BLaER1 (cell line): ENCODE measurements around the gene PLA2G4C.
A peak's percentile ranks its signal among the peaks of the same experiment; 100 is the strongest.

Source experiments
- H3K27ac ChIP-seq: shearing (Covaris generic); formaldehyde crosslinking; 2 replicates; pipeline ENCODE4 v1.8.1; 2022
- H3K27me3 ChIP-seq: shearing (Covaris generic); formaldehyde crosslinking; 2 replicates; pipeline ENCODE4 v1.8.1; 2022
- H3K36me3 ChIP-seq: shearing (Covaris generic); formaldehyde crosslinking; 2 replicates; pipeline ENCODE4 v1.8.1; 2022
- H3K4me1 ChIP-seq: shearing (Covaris generic); formaldehyde crosslinking; 2 replicates; pipeline ENCODE4 v1.8.1; 2022
- H3K4me2 ChIP-seq: shearing (Covaris generic); formaldehyde crosslinking; 2 replicates; pipeline ENCODE4 v1.8.1; 2022
- H3K4me3 ChIP-seq: shearing (Covaris generic); formaldehyde crosslinking; 2 replicates; pipeline ENCODE4 v1.8.1; 2022
- H3K9ac ChIP-seq: shearing (Covaris generic); formaldehyde crosslinking; 2 replicates; pipeline ENCODE4 v1.8.1; 2022
- H3K9me3 ChIP-seq: shearing (Covaris generic); formaldehyde crosslinking; 2 replicates; pipeline ENCODE4 v1.8.1; 2022
- H4K20me1 ChIP-seq: shearing (Covaris generic); formaldehyde crosslinking; 2 replicates; pipeline ENCODE4 v1.8.1; 2022
- Cebpa-rat ChIP-seq: shearing (Covaris generic); IDR thresholded peaks from 2 replicates; pipeline ENCODE4 v1.8.1; 2022

Gene PLA2G4C

GRCh38 chr19:48136547-48136946 is 25.9 kb upstream of the PLA2G4C start:
- no peaks in the 10 kb centered on the region for H3K27me3 ChIP-seq
- H3K36me3 ChIP-seq: peaks cover 97% of the 10 kb centered on the region
- H3K4me1 ChIP-seq: no peaks in the 10 kb centered on the region
- H3K4me2 ChIP-seq: no peak overlapping the region
- no peaks in the 10 kb centered on the region for H4K20me1 ChIP-seq
- TF ChIP-seq Cebpa-rat: no peak
- H3K27ac ChIP-seq: no peak overlapping the region
- H3K4me3 ChIP-seq: no peak overlapping the region
- no peaks in the 10 kb centered on the region for H3K9me3 ChIP-seq
- H3K9ac ChIP-seq: no peak overlapping the region

- TF ChIP-seq Cebpa-rat: no peak
- Histone ChIP-seq H3K4me2 (no peak overlapping the region), H3K27ac (no peak overlapping the region), H3K9me3 (no peaks in the 10 kb centered on the region), H3K4me1 (no peaks in the 10 kb centered on the region), H3K4me3 (no peak overlapping the region), H3K36me3 (peaks cover 97% of the 10 kb centered on the region), H3K27me3 (no peaks in the 10 kb centered on the region), H3K9ac (no peak overlapping the region), H4K20me1 (no peaks in the 10 kb centered on the region)
These were observed 24.8 kb upstream of the PLA2G4C start for GRCh38 chr19:48135411-48135810.

- no peak overlapping the region for H3K9ac ChIP-seq
- no peak overlapping the region for H3K4me3 ChIP-seq
- TF ChIP-seq Cebpa-rat: no peak
- no peaks in the 10 kb centered on the region for H4K20me1 ChIP-seq
- no peaks in the 10 kb centered on the region for H3K27me3 ChIP-seq
- peaks cover 98% of the 10 kb centered on the region for H3K36me3 ChIP-seq
- H3K27ac ChIP-seq: no peak overlapping the region
- H3K4me1 ChIP-seq: no peaks in the 10 kb centered on the region
- H3K9me3 ChIP-seq: no peaks in the 10 kb centered on the region
- no peak overlapping the region for H3K4me2 ChIP-seq
These were observed 22.5 kb upstream of the PLA2G4C start for GRCh38 chr19:48133094-48133493.

DNA sequence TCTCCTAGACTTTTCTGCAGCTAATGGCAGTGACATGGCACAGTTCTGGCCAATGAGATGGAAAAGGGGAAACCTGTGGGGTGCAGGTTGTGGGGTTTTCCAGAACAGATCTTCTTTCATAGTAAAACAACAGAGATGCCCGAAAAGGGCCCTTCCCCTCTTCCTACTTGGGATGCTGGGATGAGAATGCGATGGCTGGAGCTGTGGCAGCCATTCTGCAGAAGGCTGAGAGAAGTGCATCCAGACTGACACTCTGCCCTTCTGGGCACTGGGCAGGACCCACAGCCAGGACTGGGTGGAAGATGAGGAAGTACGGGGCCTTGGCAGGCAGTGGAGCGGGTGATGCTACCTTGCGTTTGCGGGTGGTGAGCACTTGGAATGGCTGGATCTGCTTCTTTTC is 16.9 kb upstream of the PLA2G4C start:
- Histone ChIP-seq H3K9me3 (no peaks in the 10 kb centered on the region), H3K27ac (no peak overlapping the region), H3K4me2 (no peak overlapping the region), H3K4me1 (peaks cover 4% of the 10 kb centered on the region; the same call in 1 of the 2 replicates), H3K9ac (no peak overlapping the region), H4K20me1 (no peaks in the 10 kb centered on the region), H3K27me3 (no peaks in the 10 kb centered on the region), H3K4me3 (no peak overlapping the region), H3K36me3 (peaks cover 98% of the 10 kb centered on the region)
- no peak for TF ChIP-seq Cebpa-rat

- peaks cover 20% of the 10 kb centered on the region for H3K4me1 ChIP-seq
- no peaks in the 10 kb centered on the region for H4K20me1 ChIP-seq
- no peaks in the 10 kb centered on the region for H3K9me3 ChIP-seq
- no peak for TF ChIP-seq Cebpa-rat
- H3K27me3 ChIP-seq: no peaks in the 10 kb centered on the region
- no peak overlapping the region for H3K4me2 ChIP-seq
- H3K36me3 ChIP-seq: peaks cover 97% of the 10 kb centered on the region
- H3K27ac ChIP-seq: no peak overlapping the region
- H3K9ac ChIP-seq: no peak overlapping the region
- H3K4me3 ChIP-seq: no peak overlapping the region
These were observed 13.5 kb upstream of the PLA2G4C start for GRCh38 chr19:48123907-48124651.

DNA sequence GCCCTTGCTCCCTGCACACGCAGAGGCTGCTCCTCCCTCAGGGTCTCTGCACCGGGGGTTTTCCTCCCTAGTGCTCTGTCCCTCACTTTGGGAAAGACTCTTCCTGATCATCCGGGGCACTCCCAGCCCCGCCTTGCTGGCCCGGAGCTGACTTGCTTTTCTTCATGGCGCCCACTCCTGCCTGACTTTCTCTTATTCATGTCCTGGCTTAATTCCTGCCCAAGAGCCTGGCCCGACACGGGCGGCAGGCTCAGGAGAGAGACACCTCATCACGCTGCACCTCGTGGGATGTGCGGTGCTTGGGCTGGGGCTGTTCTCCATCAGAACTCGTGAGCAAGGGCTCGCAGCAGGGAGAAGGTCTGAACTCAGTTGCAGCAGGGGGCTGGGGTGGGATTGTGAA is 11.8 kb upstream of the PLA2G4C start:
- Histone ChIP-seq H3K9ac (peak overlapping the region; percentile 65), H3K27ac (peak overlapping the region; percentile 75), H4K20me1 (no peaks in the 10 kb centered on the region), H3K4me3 (no peak overlapping the region), H3K36me3 (peaks cover 97% of the 10 kb centered on the region), H3K4me1 (peaks cover 37% of the 10 kb centered on the region), H3K4me2 (peak overlapping the region; percentile 64), H3K27me3 (no peaks in the 10 kb centered on the region), H3K9me3 (peaks cover 5% of the 10 kb centered on the region; the same call in 1 of the 2 replicates)
- no peak for TF ChIP-seq Cebpa-rat

GRCh38 chr19:48121909-48122371 is 11.3 kb upstream of the PLA2G4C start:
- TF ChIP-seq Cebpa-rat: no peak
- peaks cover 38% of the 10 kb centered on the region for H3K4me1 ChIP-seq
- peaks cover 5% of the 10 kb centered on the region; the same call in 1 of the 2 replicates for H3K9me3 ChIP-seq
- peak overlapping the region; percentile 64 for H3K4me2 ChIP-seq
- peak overlapping the region; percentile 75 for H3K27ac ChIP-seq
- no peaks in the 10 kb centered on the region for H3K27me3 ChIP-seq
- H3K36me3 ChIP-seq: peaks cover 97% of the 10 kb centered on the region
- H4K20me1 ChIP-seq: no peaks in the 10 kb centered on the region
- H3K9ac ChIP-seq: peak overlapping the region; percentile 65
- no peak overlapping the region for H3K4me3 ChIP-seq

DNA sequence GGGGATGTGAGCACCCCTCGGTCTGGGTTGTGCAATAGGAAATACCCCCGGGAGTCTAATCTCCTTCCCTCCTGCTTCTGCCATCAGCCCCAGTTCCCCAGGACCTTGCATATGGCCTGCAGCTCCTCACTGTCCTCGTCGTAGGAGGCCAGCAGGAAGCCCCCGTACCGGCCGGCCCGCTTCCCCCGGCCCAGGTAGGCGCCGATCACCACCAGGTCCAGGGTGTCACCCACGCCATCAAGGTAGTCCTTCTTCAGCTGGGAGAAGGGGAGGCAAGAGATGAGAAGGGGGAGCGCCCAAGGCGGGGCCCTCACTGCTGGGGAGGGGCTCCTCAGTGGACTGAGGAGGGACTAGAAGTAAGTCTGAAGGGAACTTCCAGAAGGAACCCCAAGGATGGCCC is 10.4 kb upstream of the PLA2G4C start:
- Histone ChIP-seq H3K4me3 (no peak overlapping the region), H3K27me3 (no peaks in the 10 kb centered on the region), H3K27ac (no peak overlapping the region), H3K4me2 (no peak overlapping the region), H3K36me3 (peaks cover 99% of the 10 kb centered on the region), H3K4me1 (peaks cover 38% of the 10 kb centered on the region), H4K20me1 (no peaks in the 10 kb centered on the region), H3K9me3 (peaks cover 5% of the 10 kb centered on the region; the same call in 1 of the 2 replicates), H3K9ac (no peak overlapping the region)
- no peak for TF ChIP-seq Cebpa-rat

DNA sequence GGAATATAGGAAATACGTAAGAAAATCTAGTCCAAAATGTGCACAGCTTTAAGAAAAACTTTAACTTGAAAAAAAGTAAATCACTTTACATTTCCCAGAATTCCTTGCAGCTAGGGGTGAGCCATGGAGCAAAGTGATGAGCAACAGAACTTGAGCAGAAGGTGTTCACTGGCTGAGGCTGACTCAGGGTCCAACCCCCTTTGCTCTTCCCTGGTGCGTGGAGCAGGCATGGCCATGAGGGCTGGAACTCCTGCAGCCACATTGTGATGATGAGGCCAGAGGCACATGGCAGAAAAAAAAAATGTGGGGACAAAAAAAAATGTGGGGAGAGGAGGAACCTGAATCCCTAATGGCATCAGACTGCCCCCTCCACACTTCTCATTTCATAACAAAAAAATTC is 9.9 kb upstream of the PLA2G4C start:
- Histone ChIP-seq H3K4me2 (no peak overlapping the region), H3K4me3 (no peak overlapping the region), H3K27me3 (no peaks in the 10 kb centered on the region), H3K4me1 (peaks cover 38% of the 10 kb centered on the region), H3K27ac (no peak overlapping the region), H3K36me3 (peaks cover 99% of the 10 kb centered on the region), H4K20me1 (no peaks in the 10 kb centered on the region), H3K9me3 (peaks cover 5% of the 10 kb centered on the region; the same call in 1 of the 2 replicates), H3K9ac (no peak overlapping the region)
- TF ChIP-seq Cebpa-rat: no peak

GRCh38 chr19:48118131-48118517 is 7.5 kb upstream of the PLA2G4C start:
- Histone ChIP-seq H4K20me1 (no peaks in the 10 kb centered on the region), H3K4me2 (peak overlapping the region; percentile 76)

More at GRCh38 chr19:48118131-48118517, 7.5 kb upstream of the PLA2G4C start:
- Histone ChIP-seq H3K9me3 (peaks cover 5% of the 10 kb centered on the region; the same call in 1 of the 2 replicates), H3K27ac (peak overlapping the region; percentile 83), H3K36me3 (peaks cover 91% of the 10 kb centered on the region), H3K27me3 (no peaks in the 10 kb centered on the region), H3K4me1 (peaks cover 38% of the 10 kb centered on the region), H3K4me3 (no peak overlapping the region), H3K9ac (no peak overlapping the region; the same call in 1 of the 2 replicates)
- no peak for TF ChIP-seq Cebpa-rat
